C4-2B (cell line): ENCODE measurements around the gene NT5DC3.

Experiments used
- CTCF ChIP-seq: fragments of 450-650 bp; conservative IDR thresholded peaks from 2 replicates; pipeline ENCODE4 v1.5.1; 2017; ENCODE audit warnings: mild to moderate bottlenecking
- ZFX ChIP-seq: fragments of 450-650 bp; IDR thresholded peaks from 2 replicates; pipeline ENCODE4 v1.6.1; 2017

- TF ChIP-seq CTCF (no peak), ZFX (no peak)
Measured at GRCh38 chr12:103748002-103748401, 93.0 kb downstream of the NT5DC3 start.
